PC-3 (cell line): ENCODE measurements around the gene ARID5A.
"Not testable (repeated sequence)": the region's sequence is repeated elsewhere in the genome, so short reads cannot be mapped to it uniquely, and the experiment has no call there.

Source experiments
- EZH2 ChIP-seq: fragments of 300-600 bp; sonication (generic); IDR thresholded peaks from one replicate; pipeline ENCODE4 v1.6.1; 2017; ENCODE audit warnings: antibody characterized with exemption, mild to moderate bottlenecking, low read length; ENCODE audit not compliant: unreplicated experiment
- EZH2phosphoT487 ChIP-seq: fragments of 300-600 bp; sonication (generic); IDR thresholded peaks from 2 replicates; pipeline ENCODE4 v1.6.1; 2018; ENCODE audit warnings: mild to moderate bottlenecking, antibody characterized with exemption, low read length, borderline replicate concordance
- TF ChIP-seq, protein P1 (sequence below): fragments of 300-600 bp; sonication (generic); conservative IDR thresholded peaks from 2 replicates; pipeline ENCODE4 v1.5.1; 2017; ENCODE audit warnings: antibody characterized with exemption, low read depth, mild to moderate bottlenecking, low read length

GRCh38 chr2:96557421-96557820 is 20.9 kb downstream of the ARID5A start:
- TF ChIP-seq, protein P1, sequence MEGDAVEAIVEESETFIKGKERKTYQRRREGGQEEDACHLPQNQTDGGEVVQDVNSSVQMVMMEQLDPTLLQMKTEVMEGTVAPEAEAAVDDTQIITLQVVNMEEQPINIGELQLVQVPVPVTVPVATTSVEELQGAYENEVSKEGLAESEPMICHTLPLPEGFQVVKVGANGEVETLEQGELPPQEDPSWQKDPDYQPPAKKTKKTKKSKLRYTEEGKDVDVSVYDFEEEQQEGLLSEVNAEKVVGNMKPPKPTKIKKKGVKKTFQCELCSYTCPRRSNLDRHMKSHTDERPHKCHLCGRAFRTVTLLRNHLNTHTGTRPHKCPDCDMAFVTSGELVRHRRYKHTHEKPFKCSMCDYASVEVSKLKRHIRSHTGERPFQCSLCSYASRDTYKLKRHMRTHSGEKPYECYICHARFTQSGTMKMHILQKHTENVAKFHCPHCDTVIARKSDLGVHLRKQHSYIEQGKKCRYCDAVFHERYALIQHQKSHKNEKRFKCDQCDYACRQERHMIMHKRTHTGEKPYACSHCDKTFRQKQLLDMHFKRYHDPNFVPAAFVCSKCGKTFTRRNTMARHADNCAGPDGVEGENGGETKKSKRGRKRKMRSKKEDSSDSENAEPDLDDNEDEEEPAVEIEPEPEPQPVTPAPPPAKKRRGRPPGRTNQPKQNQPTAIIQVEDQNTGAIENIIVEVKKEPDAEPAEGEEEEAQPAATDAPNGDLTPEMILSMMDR, result not testable (repeated sequence)
- TF ChIP-seq EZH2phosphoT487, EZH2: not testable (repeated sequence)
